HK-2 (cell line): ENCODE measurements around the gene ZNF549.
"Not testable (repeated sequence)": the region's sequence is repeated elsewhere in the genome, so short reads cannot be mapped to it uniquely, and the experiment has no call there.

ENCODE experiments used
- DNase-seq: peaks from one replicate; pipeline ENCODE4 v3.0.0-alpha.2; 2018; ENCODE audit not compliant: unreplicated experiment

Gene ZNF549

DNA sequence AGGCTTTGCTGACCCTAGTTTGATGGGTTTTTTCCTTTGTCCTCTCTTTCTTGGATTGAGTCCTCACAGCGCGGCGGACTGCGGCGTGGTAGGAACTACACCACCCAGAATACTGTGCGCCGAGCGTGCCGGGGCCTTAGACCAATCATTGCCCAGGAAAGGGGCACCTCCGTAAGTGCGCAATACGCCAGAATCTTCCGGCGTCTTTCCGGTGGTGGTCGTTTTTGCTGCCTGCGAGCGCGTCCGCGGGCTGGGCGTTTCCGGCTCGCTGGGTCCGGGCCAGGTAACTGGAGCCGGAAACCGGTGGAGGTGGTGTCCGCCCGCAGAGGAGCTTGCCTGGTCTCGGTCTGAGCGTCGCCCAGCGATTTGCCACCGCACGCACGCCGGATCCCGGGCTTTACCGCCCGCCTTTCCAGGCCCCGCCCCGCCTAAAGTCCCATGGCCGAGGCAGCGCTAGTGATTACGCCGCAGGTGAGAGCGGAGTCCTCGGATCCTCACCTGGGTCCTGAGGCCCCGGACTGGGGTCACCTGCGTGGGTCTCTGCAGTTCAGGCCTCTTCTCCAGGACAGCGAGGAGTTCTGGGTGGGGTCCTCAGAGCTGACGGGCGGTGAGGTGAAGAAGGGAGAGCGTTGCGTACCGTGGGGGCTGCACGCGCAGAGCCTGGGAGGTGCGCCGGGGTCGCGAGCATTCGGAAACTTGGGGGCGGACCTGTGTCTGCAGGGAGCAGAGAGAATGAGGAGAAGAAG is at the start of gene ZNF549:
Gene ZNF549, plus strand, starts transcription at position 221 of the 746 bp plus-strand sequence. Its CDS starts 218 bp downstream, at position 439.
- DNase-seq: peak; percentile 93

DNA sequence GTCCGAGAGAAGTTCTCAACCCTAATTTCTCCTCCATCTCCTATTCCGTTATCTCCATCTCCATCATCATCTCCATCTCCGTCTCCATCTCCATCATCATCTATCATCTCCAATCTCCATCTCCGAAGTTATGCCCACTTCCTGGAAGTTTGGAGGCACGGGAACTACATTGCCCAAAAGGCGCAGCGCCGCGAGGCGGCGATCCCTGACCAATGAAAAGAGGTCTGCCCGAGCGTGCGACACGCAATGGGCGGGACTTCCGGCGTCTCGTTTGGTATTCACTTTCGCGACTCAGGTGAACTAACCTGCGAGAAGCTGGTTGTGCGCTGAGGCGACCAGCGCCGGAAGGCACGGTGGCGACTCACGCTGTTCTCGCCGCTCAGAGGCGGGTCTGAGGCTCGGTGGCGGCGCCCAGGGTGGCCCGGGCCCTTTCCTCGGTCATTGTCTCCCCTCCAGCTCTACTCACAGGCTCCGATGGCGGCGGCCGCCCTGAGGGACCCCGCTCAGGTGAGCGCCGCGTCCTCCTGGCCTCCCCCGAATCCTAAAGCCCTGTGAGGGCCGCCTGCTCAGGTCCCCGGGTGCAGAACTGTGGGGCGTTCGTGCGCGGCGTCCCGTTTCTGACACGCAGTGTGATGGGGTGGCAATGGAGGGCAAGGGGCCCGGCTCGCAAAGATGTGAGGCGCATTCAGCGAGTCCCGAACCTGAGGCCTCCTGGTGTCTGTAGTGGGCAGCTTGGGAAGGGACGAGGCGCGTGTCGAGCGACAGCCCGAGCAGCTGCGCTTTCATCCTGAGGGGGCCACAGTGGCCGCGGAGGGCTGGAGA is 39.5 kb upstream of the ZNF549 start, which contains the start of gene ZNF419:
Gene ZNF419, plus strand, starts transcription at position 274 of the 822 bp plus-strand sequence. Its CDS starts 201 bp downstream, at position 475.
- DNase-seq: peak; percentile 95

DNA sequence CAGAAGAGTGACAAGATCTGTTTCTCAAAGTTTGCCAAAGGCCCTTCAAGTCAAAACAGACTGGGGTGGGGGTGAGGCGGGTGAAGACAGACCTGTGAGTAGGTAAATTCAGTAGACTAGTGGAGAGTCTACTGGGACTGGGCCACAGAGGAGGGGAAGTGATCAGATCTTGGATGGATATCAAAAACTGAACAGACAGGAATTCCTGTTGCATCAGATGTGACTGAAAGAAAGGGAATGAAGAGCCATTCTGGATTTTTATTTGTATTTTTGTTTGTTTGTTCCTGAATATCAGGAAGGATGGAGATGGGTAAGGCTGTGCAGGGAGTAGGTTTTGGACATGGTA is 38.9 kb upstream of the ZNF549 start:
- DNase-seq: not testable (repeated sequence)

DNA sequence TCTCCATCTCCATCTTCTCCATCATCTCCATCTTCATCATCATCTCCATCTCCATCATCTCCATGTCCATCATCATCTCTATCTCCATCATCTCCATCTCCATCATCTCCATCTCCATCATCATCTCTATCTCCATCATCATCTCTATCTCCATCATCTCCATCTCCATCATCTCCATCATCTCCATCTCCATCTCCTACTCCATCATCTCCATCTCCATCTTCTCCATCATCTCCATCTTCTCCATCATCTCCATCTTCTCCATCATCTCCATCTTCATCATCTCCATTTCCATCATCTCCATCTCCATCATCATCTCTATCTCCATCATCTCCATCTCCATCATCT is 27.9 kb upstream of the ZNF549 start:
- not testable (repeated sequence) for DNase-seq

DNA sequence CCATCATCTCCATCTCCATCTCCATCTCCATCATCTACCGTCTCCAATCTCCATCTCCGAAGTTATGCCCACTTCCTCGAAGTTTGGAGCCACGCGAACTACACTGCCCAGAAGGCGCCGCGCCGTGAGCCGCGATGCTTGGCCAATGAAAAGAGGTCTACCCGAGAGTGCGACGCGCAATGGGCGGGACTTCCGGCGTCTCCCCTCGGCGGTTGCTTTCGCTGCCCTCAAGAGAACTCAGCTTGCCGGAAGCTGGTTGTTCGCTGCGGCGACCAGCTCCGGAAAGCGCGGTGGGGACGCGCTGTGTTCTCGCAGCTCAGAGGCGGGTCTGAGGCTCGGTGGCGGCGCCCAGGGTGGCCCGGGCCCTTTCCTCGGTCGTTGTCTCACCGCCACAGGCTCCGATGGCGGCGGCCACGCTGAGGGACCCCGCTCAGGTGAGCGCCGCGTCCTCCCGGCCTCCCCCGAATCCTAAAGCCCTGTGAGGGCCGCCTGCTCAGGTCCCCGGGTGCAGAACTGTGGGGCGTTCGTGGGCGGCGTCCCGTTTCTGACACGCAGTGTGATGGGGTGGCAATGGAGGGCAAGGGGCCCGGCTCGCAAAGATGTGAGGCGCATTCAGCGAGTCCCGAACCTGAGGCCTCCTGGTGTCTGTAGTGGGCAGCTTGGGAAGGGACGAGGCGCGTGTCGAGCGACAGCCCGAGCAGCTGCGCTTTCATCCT is 27.3 kb upstream of the ZNF549 start, which contains the start of gene ZNF773:
Gene ZNF773, plus strand, starts transcription at position 259 of the 716 bp plus-strand sequence. Its CDS starts 143 bp downstream, at position 402.
- peak; percentile 97 for DNase-seq

DNA sequence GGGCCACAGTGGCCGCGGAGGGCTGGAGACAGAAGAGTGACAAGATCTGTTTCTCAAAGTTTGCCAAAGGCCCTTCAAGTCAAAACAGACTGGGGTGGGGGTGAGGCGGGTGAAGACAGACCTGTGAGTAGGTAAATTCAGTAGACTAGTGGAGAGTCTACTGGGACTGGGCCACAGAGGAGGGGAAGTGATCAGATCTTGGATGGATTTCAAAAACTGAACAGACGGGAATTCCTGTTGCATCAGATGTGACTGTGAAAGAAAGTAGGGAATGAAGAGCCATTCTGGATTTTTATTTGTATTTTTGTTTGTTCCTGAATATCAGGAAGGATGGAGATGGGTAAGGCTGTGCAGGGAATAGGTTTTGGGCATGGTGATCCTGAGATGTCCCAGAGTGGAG is 26.8 kb upstream of the ZNF549 start:
- not testable (repeated sequence) for DNase-seq

DNA sequence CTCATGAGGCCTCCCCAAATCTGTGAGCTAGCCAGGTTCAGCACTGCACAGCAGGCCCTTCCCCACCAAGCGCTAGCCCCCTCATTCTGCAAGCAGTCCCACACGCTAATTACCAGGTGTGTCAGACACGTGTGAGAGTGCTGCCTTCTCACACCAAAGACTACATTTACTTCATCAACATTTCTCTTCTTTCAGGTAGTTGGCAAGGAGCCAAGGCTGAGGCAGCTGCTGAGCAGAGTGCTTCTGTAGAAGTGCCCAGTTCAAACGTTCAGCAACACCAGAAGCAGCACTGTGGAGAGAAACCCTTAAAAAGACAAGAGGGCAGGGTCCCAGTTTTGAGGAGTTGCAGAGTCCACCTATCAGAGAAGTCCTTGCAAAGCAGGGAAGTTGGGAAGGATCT is 21.0 kb upstream of the ZNF549 start:
- no peak for DNase-seq

DNA sequence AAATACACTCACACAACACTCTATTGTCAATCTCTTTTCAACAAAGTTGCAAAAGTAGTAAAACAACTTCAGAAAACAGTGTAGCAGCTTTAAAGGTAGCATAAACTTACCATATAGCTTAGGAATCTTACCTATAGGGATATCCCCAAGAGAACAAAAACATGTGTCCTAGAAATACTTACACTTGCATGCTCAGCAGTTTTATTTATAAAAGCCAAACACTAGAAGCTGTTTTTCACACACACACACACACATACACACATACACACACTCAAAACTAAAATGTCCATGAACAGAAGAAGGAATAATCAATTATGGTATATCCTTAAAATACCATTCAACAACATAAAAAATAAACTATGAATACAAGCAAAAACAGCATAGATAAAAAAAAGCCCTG is 15.7 kb upstream of the ZNF549 start:
- no peak for DNase-seq

DNA sequence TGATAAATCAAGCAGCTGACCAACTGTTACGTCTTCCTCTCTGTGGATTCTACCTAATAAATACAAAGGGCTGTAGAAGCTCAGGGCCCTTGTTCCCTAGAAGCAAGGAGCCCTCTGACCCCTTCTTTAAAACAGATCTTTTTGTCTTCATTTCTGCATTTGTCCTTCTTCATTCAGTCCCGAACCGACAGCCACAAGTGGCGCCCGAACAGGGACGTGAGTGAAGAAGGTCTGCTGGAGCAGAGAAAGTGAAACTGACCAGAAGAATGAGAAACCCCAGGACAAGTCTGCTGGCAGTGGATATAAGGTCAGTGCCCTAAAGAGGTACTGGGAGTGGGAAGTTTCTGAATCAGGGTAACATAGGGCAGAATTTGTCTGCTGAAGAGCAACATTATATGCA is 14.3 kb upstream of the ZNF549 start:
- DNase-seq: peak; percentile 15

DNA sequence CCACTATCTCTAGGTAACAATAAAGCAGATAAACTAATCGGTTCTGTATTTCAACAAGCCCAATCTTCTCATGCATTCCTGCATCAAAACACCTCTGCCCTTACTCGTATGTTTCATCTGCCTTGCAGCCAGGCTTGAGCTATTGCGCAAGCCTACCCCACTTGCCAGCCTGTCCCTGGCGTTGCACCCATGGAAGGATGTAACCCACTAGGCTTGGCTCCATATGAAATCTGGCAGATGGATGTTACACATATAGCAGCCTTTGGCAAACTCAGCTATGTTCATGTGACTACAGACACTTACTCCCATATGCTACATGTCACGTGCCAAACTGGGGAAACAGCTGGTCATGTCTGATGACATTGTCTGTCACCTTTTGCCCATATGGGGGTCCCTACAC is 11.9 kb upstream of the ZNF549 start:
- DNase-seq: no peak

DNA sequence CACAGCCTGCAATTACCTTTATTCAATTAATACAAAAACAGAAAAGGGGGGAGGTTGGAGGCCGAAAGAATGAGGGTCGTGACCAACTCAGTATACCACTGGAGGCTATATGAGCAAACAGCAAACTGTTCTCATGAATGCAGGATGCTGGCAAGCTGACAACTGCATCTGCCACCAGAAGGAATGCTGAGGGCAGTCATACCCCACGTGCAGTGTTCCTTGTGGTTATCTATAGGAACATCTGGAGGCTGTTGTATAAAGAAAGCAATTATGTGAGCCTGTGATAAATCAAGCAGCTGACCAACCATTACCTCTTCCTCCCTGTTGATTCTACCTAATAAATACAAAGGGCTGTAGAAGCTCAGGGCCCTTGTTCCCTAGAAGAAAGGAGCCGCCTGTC is 9.1 kb upstream of the ZNF549 start:
- DNase-seq: not testable (repeated sequence)

DNA sequence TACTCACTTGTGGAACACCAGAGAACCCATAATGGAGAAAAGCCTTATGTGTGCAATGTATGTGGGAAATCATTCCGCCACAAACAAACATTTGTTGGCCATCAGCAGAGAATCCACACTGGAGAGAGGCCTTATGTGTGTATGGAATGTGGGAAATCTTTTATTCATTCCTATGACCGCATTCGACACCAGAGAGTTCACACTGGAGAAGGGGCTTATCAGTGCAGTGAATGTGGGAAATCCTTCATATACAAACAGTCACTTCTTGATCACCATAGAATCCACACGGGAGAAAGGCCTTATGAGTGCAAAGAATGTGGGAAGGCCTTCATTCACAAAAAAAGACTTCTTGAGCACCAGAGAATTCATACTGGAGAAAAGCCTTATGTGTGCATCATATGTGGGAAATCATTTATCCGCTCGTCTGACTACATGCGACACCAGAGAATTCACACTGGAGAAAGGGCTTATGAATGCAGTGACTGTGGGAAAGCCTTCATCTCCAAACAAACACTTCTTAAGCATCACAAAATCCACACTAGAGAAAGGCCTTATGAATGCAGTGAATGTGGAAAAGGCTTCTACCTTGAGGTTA is 10.9 kb downstream of the ZNF549 start:
- no peak for DNase-seq

DNA sequence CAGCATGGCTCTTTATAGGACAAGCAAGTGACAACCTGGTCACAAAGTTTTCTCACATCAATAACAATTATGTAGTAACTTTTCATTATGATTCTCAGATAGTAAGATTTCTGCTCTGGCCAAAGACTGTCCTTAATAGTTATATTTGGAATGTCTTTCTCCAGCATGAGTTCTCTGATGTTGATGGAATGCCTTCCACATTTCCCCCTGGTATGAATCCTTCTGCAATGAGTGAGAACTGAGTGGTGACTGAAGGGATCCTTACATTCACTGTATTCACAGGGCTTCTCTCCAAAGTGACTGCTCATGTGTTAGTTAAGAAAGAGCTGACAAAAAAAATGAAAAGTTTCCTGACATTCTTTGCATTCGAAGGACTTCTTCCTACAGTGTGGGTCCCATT is 19.4 kb downstream of the ZNF549 start:
- DNase-seq: no peak

DNA sequence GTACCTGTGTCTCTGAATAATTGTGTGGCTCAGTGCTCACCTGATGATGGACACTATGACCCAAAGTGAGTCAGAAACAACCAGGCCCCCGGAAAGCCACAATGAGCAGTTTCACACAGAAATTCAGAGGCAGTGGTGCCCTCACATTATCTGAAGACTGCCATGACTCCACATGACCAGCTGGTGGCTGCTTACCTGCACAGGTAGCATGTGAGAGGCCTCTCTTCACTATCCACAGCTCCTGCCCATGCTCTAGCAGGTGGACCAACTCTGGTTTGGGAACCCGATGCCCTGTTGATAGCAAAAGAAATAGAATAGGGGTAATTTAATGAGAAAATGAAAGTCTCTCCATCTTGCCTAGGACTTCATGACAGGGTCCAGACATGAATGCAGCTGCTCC is 25.3 kb downstream of the ZNF549 start:
- DNase-seq: no peak

DNA sequence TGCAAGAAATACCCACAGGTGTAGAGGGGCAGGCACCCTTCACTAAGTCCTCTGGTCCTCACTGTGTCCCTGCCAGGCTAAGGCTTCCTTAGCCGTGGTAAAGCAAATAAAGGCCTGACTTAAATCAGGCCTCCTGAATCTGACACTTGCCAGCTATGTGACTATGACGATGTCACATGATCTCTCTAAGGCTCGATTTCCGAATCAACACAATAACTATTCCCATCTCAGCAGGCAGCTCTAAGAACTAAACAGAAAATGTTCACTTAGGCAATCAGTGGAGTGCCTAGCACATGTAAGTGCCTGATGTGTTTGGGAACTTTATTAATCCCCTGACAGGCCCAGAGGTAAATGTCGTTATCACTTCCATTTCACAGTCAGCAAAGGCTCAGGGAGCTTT is 30.5 kb downstream of the ZNF549 start:
- DNase-seq: no peak

DNA sequence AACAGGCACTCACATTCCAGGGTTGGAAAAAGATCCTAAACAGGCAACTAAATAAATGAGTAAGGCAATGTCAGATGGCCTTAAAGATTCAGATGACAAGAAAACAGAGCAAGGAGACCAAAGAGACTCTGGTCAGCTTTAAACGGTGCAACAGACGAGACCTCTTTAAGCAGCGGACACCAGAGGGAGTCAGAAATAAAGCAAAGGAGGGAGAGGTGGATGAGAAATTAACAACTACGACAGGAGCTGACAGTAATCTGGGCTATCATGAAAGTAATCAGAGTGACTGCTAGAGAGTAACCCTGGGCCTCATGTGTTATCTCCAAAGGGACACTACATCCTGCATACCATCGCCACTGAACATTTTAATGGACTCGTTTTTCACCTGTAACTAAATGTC is 31.4 kb downstream of the ZNF549 start:
- no peak for DNase-seq

DNA sequence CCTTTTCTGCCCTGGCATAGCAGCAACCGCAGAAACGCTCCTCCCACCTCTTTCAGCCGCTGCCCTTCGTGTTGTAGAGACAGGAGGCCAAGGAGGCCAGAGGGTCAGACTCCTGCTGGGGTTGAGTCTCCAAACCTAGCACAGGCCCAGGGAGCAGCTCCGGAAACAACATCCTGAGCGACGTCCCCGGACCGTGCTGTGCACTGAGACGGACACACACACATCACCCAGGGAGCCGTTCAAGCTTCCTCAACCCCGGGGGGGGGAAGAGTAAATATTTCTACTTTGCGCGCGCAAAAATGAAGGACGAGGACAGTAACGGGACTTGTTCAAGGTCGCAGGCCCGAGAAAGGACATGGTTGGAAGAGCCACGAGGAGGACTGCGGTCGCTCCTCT is 31.9 kb downstream of the ZNF549 start:
- peak; percentile 49 for DNase-seq

DNA sequence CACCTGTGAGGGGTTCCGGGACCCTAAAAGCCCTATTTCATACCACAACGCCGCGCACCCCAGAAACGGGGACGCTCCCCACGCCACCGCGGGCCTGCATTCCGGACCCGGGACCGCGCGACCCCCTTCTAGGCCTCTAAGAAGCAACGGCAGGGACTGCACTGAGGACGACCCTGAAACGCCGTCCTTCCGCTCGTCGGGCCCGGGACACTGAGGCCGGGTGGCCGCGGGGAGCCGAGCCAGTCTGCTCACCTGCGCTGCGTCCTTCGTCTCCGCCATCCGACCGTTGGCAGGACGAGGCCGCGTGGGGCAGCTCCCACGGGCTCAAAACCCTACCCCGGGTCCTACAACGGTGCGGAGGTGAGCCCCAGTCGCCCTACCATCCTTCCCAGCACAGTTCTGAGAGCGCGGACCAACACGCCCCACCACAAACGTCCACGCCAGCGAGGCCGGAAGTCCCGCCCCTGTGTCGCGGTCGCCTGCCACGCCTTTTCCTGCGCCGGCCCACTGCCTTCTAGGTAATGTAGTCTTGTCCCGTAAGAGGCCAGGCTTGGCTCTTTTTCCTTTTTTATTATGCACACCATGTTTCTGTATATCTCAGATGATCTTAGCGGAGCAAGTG is 32.4 kb downstream of the ZNF549 start, which contains the start of gene ZNF550:
Gene ZNF550, minus strand, starts transcription at position 460 of the 622 bp plus-strand sequence. Its CDS starts 181 bp downstream, at position 279.
- DNase-seq: peak; percentile 93

DNA sequence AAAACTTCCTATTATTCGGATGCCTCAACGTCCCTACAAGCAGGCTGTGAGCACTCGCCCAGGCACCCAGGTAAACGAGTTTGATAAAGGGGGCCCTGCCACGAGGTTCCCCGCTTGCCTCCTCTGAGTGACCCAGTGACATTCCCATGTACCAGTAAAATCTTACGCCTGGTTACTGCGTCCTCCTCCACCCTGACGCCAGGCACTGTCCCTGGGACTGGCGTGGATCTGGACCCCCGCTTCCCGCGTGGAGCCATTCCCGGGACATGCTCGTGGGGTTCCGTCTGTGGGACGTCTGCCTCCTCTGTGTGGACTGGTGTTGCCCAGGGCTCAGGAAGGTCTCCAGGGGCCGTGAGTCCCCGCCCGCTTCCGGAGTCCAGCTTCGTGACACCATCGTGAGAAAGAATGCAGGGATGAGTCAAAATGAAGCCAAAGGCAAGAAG is 32.9 kb downstream of the ZNF549 start:
- peak; percentile 63 for DNase-seq

DNA sequence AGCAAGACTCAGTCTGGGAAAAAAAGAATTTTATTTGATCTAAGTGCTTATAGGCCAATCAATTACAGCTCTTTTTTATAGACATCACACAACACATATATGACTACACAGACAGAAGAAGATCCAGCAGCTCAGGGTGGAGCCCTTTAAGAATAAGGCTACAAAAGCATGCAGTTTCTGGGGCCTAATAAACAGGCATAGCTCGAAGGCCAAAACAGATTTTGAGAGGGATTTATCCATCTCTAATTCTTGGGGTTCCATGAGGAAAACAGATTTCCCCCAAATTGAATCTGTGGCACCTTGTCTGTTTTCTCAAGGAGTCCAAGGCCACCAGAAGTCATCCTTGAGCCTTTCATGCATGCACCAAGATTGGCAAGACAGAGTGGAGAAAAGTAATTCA is 36.4 kb downstream of the ZNF549 start:
- DNase-seq: no peak
